ENCODE data around the gene ZNF616. TPM values are rescaled to one million over a fixed set of nuclear protein-coding genes. Genes with fewer than 3 reads are reported as not detected.
A peak's percentile ranks its signal among the peaks of the same experiment; 100 is the strongest.
"Not testable (repeated sequence)": the region's sequence is repeated elsewhere in the genome, so short reads cannot be mapped to it uniquely, and the experiment has no call there.

ZNF616 gene
- total and polyA plus RNA-seq, 8 donors: 0.29 to 23.3 (median 1.9) TPM

DNA sequence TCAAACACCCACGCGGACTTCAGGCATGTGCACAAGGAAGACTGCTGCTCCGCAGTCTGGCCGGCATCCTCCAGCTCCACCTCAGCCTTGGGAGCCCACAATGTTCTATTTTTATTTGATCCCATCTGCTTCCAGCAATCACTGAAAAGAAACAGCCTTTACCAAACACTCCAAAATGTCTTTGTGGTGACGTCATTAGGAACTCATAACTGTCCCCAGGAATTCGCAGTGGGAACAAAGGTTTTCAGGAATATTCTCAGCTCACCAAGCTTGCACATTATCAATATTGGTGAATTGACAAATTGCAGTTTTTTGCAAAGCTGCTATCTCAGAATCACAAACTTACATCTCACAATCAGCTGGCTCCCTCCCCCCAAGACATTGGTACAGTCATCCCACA lies 29.0 kb downstream of the ZNF616 start:
- no peak for TF ChIP-seq POLR2AphosphoS5 (IDR thresholded peaks at IDR 0.05)
- no peak for TF ChIP-seq POLR2A (IDR thresholded peaks at IDR 0.05)
- TF ChIP-seq EP300 (IDR thresholded peaks at IDR 0.05): no peak
- TF ChIP-seq, protein P1, sequence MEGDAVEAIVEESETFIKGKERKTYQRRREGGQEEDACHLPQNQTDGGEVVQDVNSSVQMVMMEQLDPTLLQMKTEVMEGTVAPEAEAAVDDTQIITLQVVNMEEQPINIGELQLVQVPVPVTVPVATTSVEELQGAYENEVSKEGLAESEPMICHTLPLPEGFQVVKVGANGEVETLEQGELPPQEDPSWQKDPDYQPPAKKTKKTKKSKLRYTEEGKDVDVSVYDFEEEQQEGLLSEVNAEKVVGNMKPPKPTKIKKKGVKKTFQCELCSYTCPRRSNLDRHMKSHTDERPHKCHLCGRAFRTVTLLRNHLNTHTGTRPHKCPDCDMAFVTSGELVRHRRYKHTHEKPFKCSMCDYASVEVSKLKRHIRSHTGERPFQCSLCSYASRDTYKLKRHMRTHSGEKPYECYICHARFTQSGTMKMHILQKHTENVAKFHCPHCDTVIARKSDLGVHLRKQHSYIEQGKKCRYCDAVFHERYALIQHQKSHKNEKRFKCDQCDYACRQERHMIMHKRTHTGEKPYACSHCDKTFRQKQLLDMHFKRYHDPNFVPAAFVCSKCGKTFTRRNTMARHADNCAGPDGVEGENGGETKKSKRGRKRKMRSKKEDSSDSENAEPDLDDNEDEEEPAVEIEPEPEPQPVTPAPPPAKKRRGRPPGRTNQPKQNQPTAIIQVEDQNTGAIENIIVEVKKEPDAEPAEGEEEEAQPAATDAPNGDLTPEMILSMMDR (IDR thresholded peaks at IDR 0.05): no peak
- intact Hi-C loops (cut with DNase I; ENCODE audit: low total_unique reads): no loop called here
- Histone ChIP-seq H3K9me3 (peaks cover 67 to 100% (median 95%) of the 10 kb centered on the region in 4 donors), H3K27ac (no peak overlapping the region), H3K4me1 (no peaks in the 10 kb centered on the region), H3K4me3 (no peak overlapping the region), H3K27me3 (no peaks in the 10 kb centered on the region), H3K36me3 (peaks cover 8 to 27% (median 15%) of the 10 kb centered on the region in 4 donors)
- no peak for DNase-seq
- 88 to 94% (median 93%) methylated on average over 6 of the region's 6 CpGs for WGBS, 5 donors

DNA sequence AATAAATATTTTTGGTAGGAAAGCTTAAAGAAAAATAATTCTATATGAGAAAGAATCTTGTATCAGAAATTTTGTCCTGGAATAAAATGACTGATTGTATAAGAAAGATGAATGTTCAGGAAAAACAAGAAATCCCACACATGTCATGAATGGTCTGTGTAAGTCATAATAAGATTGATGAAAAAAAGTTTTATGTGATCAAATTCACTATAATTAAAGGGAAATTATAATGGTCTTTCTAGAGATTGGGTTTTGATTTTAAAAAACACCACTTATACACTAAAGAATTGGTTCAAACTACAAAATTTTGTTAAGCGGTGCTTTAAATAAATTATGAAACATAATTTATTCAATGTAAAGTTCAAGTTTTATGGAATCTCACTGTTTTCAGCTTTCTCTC lies 37.0 kb downstream of the ZNF616 start:
- 95 to 98% (median 98%) methylated on average over 1 of the region's 1 CpG for WGBS, 5 donors
- H3K4me3 ChIP-seq: no peak overlapping the region
- no peaks in the 10 kb centered on the region for H3K4me1 ChIP-seq
- H3K27me3 ChIP-seq: no peaks in the 10 kb centered on the region
- no peak overlapping the region for H3K27ac ChIP-seq
- no peak for TF ChIP-seq POLR2AphosphoS5 (IDR thresholded peaks at IDR 0.05)
- H3K36me3 ChIP-seq: no peaks in the 10 kb centered on the region
- intact Hi-C loops (cut with DNase I; ENCODE audit: low total_unique reads): no loop called here
- DNase-seq: no peak
- peaks cover 4 to 85% (median 56%) of the 10 kb centered on the region in 4 donors for H3K9me3 ChIP-seq

DNA sequence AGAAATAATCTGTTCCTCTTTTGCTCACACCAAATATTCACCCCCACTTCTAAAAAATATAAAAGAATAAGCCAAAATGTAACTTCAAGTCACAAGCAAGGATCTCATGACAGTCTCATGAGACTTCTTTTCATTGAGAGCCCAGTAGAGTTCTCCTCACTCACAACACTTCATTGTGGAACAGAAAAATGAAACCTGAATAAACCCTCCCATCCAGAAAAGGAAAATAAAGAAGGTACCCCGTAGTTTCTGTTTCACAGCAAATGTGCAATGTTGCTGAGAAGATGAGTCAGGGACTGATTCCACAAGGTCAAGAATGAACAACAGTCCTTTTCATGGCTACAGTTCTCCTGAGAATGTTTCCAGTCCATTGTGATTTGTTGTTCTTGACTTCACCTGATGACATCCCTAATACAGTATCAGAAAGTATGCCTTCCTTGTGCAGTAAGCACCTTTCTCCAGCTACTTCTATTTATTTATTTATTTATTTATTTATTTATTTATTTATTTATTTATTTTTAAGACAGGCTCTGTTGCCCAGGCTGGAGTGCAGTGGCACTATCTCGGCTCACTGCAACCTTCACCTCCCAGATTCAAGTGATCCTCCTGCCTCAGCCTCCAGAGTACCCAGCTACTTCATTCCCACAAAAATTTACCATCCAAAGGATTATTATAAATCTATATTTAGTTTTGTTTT lies 37.7 kb downstream of the ZNF616 start:
- WGBS, 5 donors: 71 to 86% (median 81%) methylated on average over 2 of the region's 2 CpGs
- Histone ChIP-seq H3K9me3 (peaks cover 5 to 85% (median 56%) of the 10 kb centered on the region in 4 donors), H3K27ac (no peak overlapping the region), H3K27me3 (no peaks in the 10 kb centered on the region), H3K36me3 (no peaks in the 10 kb centered on the region), H3K4me1 (no peaks in the 10 kb centered on the region), H3K4me3 (no peak overlapping the region)
- DNase-seq: no peak
- intact Hi-C loops (cut with DNase I; ENCODE audit: low total_unique reads): no loop called here
- TF ChIP-seq POLR2AphosphoS5 (IDR thresholded peaks at IDR 0.05) (no peak), POLR2A (IDR thresholded peaks at IDR 0.05) (no peak)

DNA sequence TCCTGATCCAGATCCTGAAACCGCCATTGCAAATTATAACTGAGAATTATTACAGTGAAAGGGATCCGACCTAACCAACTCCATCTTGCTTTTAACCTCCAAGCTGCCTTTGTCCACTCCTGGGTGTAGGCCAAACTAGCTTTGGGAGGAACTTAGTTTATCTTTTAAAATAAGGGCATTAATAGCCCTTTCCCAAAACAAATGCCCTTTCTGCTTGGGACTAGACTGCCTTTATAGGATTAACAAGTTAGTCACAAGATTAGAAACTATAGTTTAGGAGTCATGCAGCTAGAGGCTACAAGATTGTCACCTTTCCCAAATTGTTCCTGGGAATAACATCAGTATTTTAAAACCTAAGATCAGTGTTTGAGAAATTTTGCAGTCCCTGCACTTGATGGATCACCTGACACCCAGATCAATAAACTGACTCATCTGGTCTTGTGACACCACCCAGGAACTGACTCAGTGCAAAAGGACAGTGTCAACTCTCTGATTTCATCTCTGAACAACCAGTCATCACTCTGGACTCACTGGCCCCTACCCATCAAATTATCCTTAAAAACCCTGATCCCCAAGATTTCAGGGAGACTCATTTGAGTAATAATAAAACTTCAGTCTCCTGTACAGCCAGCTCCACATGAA lies 40.1 kb downstream of the ZNF616 start:
- H3K9me3 ChIP-seq: peaks cover 10 to 73% (median 48%) of the 10 kb centered on the region in 4 donors
- intact Hi-C loops (cut with DNase I; ENCODE audit: low total_unique reads): no loop called here
- no peak for DNase-seq
- H3K36me3 ChIP-seq: no peaks in the 10 kb centered on the region
- H3K4me1 ChIP-seq: peaks cover 0 to 11% (median 3%) of the 10 kb centered on the region in 4 donors
- H3K27ac ChIP-seq: no peak overlapping the region
- H3K4me3 ChIP-seq: no peak overlapping the region
- 85 to 96% (median 90%) methylated on average over 2 of the region's 2 CpGs for WGBS, 5 donors
- H3K27me3 ChIP-seq: no peaks in the 10 kb centered on the region
- TF ChIP-seq POLR2AphosphoS5 (IDR thresholded peaks at IDR 0.05): no peak
- no peak for TF ChIP-seq EP300 (IDR thresholded peaks at IDR 0.05)
- TF ChIP-seq, protein P1 (IDR thresholded peaks at IDR 0.05): no peak
- TF ChIP-seq POLR2A (IDR thresholded peaks at IDR 0.05): no peak

DNA sequence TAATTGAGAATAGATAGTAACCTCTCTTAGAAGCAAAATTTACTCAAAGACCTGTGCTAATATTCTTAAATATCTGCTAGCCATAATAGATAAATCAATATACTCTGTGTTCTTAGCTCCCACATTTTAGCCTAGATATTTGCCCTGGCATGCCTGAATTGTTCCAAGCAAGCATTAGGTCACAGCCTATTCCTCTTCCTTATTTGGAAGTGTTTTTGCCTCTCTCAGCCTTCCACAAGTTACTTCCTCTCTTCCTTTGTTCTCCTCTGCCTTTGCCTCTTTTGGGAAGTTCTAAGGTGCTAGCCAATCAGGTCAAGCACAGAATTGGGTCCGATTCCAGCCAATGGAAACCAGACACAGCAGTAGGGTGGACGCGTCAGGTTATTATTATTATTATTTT lies 43.3 kb downstream of the ZNF616 start:
- 78 to 99% (median 89%) methylated on average over 3 of the region's 3 CpGs for WGBS, 5 donors
- H3K9me3 ChIP-seq: peaks cover 10 to 53% (median 35%) of the 10 kb centered on the region in 4 donors
- peaks cover 12 to 42% (median 23%) of the 10 kb centered on the region in 4 donors for H3K4me1 ChIP-seq
- H3K36me3 ChIP-seq: peaks cover 4 to 20% (median 19%) of the 10 kb centered on the region in 4 donors
- peak overlapping the region in 1 of 4 donors; percentile 81 for H3K4me3 ChIP-seq
- H3K27me3 ChIP-seq; DNase-seq; intact Hi-C loops (cut with DNase I; ENCODE audit: low total_unique reads): not testable (repeated sequence)
- H3K27ac ChIP-seq: peak overlapping the region in 2 of 5 donors; percentile 85
